Panc1 (cell line): ENCODE data around the gene DOK7. TPM values are rescaled to one million over a fixed set of nuclear protein-coding genes. Genes with fewer than 3 reads are reported as not detected.

Experiments used
- ATAC-seq: fragments of 200-7000 bp; cut with Tn5 transposase; 2 replicates; pipeline ENCODE4 v1.9.1; 2020; ENCODE audit warnings: mild to moderate bottlenecking, moderate library complexity
- BruUV-seq: library from RNA; stranded (reverse); fragments of 400-500 nt; replicated peaks from 2 replicates; lab custom pipeline; 2021; lab: Mats Ljungman, UMichigan
- CTCF ChIA-PET: fragments of 300-600 bp; sonication (Branson Sonifier 250); formaldehyde crosslinking; loops from one replicate; lab custom pipeline; 2022; ENCODE audit warnings: antibody characterized with exemption; lab: Charles Lee
- POLR2A ChIA-PET: fragments of 300-600 bp; sonication (Branson Sonifier 250); formaldehyde crosslinking; loops from one replicate; lab custom pipeline; 2022; ENCODE audit warnings: antibody characterized with exemption; lab: Charles Lee
- DNase-seq: peaks from one replicate; pipeline ENCODE4 v3.0.0-alpha.2; 2010; ENCODE audit warnings: low read depth, low spot score
- H3K27ac ChIP-seq: 2 replicates; pipeline ENCODE4 v1.5.1; 2011; ENCODE audit warnings: mild to moderate bottlenecking, low read length, inconsistent platforms
- H3K27me3 ChIP-seq: fragments of 200-500 bp; sonication (Bioruptor generic); 2 replicates; pipeline ENCODE4 v1.6.0; 2014; ENCODE audit warnings: low read length, inconsistent platforms; ENCODE audit not compliant: control insufficient read depth, insufficient read depth
- H3K36me3 ChIP-seq: fragments of 200-500 bp; sonication (Bioruptor generic); 2 replicates; pipeline ENCODE4 v1.5.1; 2014; ENCODE audit warnings: inconsistent platforms, mild to moderate bottlenecking, low read length, moderate library complexity; ENCODE audit not compliant: control insufficient read depth, insufficient read depth
- H3K4me1 ChIP-seq: 2 replicates; pipeline ENCODE4 v1.5.1; 2011; ENCODE audit warnings: inconsistent platforms, mild to moderate bottlenecking, low read length, moderate library complexity; ENCODE audit not compliant: control insufficient read depth, insufficient read depth
- H3K4me3 ChIP-seq, 2 experiments: 2 replicates each; pipeline ENCODE4 v1.5.1; 2011 to 2012; ENCODE audit warnings: low read depth in 2 of 2, low read length in 2 of 2, mild to moderate bottlenecking in 2 of 2, inconsistent platforms in 1 of 2, moderate library complexity in 1 of 2
- H3K9me3 ChIP-seq: fragments of 200-500 bp; sonication (Bioruptor generic); 2 replicates; pipeline ENCODE4 v1.5.1; 2014; ENCODE audit warnings: low read depth, mild to moderate bottlenecking, inconsistent platforms, low read length, moderate library complexity; ENCODE audit not compliant: control insufficient read depth, insufficient read depth
- CTCF ChIP-seq: fragments of 450-650 bp; IDR thresholded peaks from 2 replicates; pipeline ENCODE4 v1.5.1; 2017; ENCODE audit warnings: mild to moderate bottlenecking
- POLR2AphosphoS5 ChIP-seq: IDR thresholded peaks from 2 replicates; pipeline ENCODE4 v1.6.1; 2012; ENCODE audit warnings: mild to moderate bottlenecking, low read depth, low read length, moderate library complexity
- REST ChIP-seq, 2 experiments: IDR thresholded peaks; 2 replicates each; pipeline ENCODE4 v1.6.1; 2011 to 2012; ENCODE audit warnings: low read depth in 2 of 2, control low read depth in 1 of 2, low read length in 1 of 2, mild to moderate bottlenecking in 1 of 2, moderate library complexity in 1 of 2; ENCODE audit not compliant: insufficient read depth in 1 of 2
- SIN3A ChIP-seq: IDR thresholded peaks from 2 replicates; pipeline ENCODE4 v1.6.1; 2012; ENCODE audit warnings: low read depth, mild to moderate bottlenecking, low read length, moderate library complexity, borderline replicate concordance; ENCODE audit not compliant: insufficient read depth
- TCF7L2 ChIP-seq: IDR thresholded peaks from 2 replicates; pipeline ENCODE4 v1.6.1; 2011; ENCODE audit warnings: mild to moderate bottlenecking, low read depth, low read length, inconsistent platforms
- in situ Hi-C: cut with HindIII; loops from 2 replicates; pipeline ENCODE4 v1.10.0; 2016; ENCODE audit warnings: low sequenced_read_pairs, low pct_unique_long_range_greater_than_20kb
- intact Hi-C: fragments of 100-400 bp; cut with micrococcal nuclease; formaldehyde crosslinking; loops from one replicate; pipeline ENCODE4 v1.10.0; 2022; ENCODE audit not compliant: unreplicated experiment
- total RNA-seq: library from RNA; stranded (reverse); gene quantifications from one replicate; pipeline ENCODE4 v1.2.1, GENCODE V29; 2021; ENCODE audit not compliant: unreplicated experiment

Gene DOK7
- total RNA-seq, 1 experiment from 2014 or later: 2.4 TPM

- no peaks in the 10 kb centered on the region for H3K4me1 ChIP-seq
- no TSS peak for BruUV-seq
- no peak for DNase-seq
- no peak for ATAC-seq
- in situ Hi-C loops: no loop called here
- H3K27me3 ChIP-seq: no peaks in the 10 kb centered on the region
- intact Hi-C loops: no loop called here
- ChIA-PET CTCF (no interaction called here), POLR2A (no interaction called here)
- no peak overlapping the region for H3K27ac ChIP-seq
- no peak overlapping the region for H3K4me3 ChIP-seq
- no peaks in the 10 kb centered on the region for H3K9me3 ChIP-seq
- TF ChIP-seq TCF7L2 (no peak), CTCF (no peak), REST (IDR thresholded peaks at IDR 0.05; ENCODE audit: insufficient read depth in 1 of 2, low read depth in 2 of 2, low read length in 1 of 2) (no peak), POLR2AphosphoS5 (no peak), SIN3A (no peak)
- no peaks in the 10 kb centered on the region for H3K36me3 ChIP-seq
Measured at GRCh38 chr4:3471886-3472285, 8.8 kb downstream of the DOK7 start.

GRCh38 chr4:3472411-3473141 lies 9.5 kb downstream of the DOK7 start:
- Histone ChIP-seq H3K4me3 (no peak overlapping the region), H3K4me1 (no peaks in the 10 kb centered on the region), H3K9me3 (no peaks in the 10 kb centered on the region), H3K36me3 (no peaks in the 10 kb centered on the region), H3K27me3 (no peaks in the 10 kb centered on the region), H3K27ac (no peak overlapping the region)
- POLR2A ChIA-PET: no interaction called here
- CTCF ChIA-PET: no interaction called here
- intact Hi-C loops (no loop called here), in situ Hi-C loops (no loop called here)
- ATAC-seq (no peak), DNase-seq (no peak)
- TF ChIP-seq POLR2AphosphoS5 (no peak), TCF7L2 (no peak), CTCF (no peak), SIN3A (no peak), REST (IDR thresholded peaks at IDR 0.05; ENCODE audit: insufficient read depth in 1 of 2, low read depth in 2 of 2, low read length in 1 of 2) (no peak)
- no TSS peak for BruUV-seq
